Measurements from ENCODE around the gene DSCAML1.

DSCAML1 gene, protein sequence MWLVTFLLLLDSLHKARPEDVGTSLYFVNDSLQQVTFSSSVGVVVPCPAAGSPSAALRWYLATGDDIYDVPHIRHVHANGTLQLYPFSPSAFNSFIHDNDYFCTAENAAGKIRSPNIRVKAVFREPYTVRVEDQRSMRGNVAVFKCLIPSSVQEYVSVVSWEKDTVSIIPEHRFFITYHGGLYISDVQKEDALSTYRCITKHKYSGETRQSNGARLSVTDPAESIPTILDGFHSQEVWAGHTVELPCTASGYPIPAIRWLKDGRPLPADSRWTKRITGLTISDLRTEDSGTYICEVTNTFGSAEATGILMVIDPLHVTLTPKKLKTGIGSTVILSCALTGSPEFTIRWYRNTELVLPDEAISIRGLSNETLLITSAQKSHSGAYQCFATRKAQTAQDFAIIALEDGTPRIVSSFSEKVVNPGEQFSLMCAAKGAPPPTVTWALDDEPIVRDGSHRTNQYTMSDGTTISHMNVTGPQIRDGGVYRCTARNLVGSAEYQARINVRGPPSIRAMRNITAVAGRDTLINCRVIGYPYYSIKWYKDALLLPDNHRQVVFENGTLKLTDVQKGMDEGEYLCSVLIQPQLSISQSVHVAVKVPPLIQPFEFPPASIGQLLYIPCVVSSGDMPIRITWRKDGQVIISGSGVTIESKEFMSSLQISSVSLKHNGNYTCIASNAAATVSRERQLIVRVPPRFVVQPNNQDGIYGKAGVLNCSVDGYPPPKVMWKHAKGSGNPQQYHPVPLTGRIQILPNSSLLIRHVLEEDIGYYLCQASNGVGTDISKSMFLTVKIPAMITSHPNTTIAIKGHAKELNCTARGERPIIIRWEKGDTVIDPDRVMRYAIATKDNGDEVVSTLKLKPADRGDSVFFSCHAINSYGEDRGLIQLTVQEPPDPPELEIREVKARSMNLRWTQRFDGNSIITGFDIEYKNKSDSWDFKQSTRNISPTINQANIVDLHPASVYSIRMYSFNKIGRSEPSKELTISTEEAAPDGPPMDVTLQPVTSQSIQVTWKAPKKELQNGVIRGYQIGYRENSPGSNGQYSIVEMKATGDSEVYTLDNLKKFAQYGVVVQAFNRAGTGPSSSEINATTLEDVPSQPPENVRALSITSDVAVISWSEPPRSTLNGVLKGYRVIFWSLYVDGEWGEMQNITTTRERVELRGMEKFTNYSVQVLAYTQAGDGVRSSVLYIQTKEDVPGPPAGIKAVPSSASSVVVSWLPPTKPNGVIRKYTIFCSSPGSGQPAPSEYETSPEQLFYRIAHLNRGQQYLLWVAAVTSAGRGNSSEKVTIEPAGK (N-terminal part only)

DNA sequence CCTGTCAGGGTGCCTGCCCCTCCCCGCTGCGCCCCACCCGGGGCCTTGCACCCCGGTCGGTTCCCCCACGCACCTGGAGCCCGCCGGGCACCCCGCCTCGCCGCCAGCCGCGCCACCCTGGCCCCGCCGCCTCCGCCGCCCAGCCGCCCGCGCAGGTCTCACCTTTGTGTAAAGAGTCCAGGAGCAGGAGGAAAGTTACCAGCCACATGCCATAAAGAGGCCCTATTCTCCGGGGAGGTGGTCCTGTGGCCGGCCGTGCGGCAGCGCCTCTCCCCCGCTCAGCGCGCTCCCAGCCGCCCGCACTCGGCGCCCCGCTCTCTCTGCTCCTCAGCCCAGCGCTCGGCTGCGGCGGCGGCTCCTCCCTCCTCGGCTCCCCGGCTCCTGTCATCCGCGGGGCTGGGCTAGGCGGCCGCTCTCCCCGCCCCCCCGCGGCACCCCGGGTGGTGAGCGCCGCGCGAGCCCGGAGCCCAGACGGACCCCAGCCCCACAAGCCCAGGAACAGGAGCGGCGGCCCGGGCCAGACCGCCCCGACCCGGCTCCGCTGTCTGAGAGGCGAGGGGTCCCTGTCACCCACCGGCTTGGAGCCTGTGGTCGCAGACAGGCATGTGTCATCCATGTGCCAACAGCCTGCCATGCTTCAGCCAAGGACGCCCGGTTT, at the start of gene DSCAML1:
Gene DSCAML1, minus strand, starts transcription at position 345 of the 658 bp plus-strand sequence. Its CDS starts 137 bp downstream, at position 208.
- DNase-seq: peak; percentile 50

- peak; percentile 85 for DNase-seq
Observed at GRCh38 chr11:117843666-117844484, 46.9 kb upstream of the DSCAML1 start.

- no peak for DNase-seq
Observed at GRCh38 chr11:117842131-117842941, 45.3 kb upstream of the DSCAML1 start.

DNA sequence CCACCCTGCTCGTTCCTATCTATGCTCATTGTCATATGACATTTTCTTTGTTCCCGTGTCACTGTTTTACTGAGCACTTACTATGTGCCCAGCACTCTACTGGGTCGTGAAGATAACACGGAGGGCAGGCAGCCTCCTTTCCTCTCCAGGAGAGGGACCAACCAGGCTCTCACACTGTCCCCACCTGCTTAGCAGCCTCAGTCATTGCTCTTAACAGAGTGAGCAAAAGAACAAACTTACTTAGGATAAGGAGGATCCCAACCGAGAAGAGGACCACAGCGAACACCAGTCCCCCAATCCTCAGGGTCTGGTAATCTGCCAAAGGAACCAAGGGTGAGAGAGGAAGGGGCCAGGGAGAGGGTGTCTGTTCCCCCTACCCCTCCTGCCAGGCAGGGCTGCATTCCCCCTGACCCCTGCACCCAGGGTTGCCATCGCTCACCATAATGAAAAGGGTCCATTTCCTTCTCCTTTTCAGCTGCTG, 44.6 kb upstream of the DSCAML1 start:
- DNase-seq: no peak

DNA sequence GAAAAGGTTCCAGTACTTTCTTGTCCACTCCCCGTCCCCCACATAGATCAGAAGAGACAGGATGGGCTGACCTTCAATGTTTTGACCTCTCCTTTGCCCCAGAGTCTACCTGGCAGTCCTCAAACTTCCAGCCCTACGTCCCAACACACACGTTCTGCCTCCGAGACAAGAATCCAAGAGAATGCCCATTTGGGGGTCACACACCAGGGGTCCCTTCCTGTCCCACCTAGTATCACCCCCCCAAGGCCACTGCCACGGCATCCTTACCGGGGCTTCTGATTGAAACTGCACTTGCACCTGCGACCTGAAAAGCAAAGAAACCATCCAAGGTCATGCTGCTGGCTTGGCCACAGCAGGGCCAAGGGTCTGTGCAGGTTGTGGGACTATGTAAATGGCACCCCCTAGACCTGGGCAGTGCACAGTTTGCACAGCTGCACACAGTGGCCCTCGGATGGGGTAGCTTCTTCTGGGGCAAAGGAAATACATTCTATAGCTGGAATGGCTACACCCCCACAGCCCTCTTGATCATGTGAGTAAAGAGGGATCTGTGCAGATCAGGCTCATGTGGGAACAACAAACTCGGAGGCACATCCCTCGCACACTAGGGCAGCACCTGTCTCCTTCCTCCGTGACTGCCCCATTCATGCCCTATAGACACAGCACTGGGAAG, 44.0 kb upstream of the DSCAML1 start:
- DNase-seq: no peak

GRCh38 chr11:117839936-117840813, 43.2 kb upstream of the DSCAML1 start:
- DNase-seq: no peak

- DNase-seq: no peak
Observed at GRCh38 chr11:117839380-117839881, 42.4 kb upstream of the DSCAML1 start.

DNA sequence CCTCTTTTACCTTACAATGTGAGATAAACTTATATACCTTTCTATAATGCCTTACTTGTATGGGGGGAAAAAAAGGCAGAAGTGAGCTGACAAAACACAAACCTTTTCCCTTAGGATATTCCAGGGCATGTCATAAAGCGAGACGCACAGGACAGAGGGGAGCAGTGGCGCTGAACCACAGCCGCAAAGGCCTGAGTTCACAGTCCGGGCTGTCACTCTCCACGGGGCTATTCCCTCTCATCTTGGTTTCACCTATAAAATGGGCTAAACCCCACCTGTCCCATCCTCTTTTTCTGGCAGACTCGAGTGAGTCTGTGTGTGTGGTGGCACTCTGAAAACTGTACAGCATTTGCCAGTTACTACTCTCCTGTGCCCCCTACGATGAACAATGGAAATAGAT, 41.9 kb upstream of the DSCAML1 start:
- DNase-seq: no peak

- no peak for DNase-seq
Observed at GRCh38 chr11:117837791-117838190, 40.8 kb upstream of the DSCAML1 start.

GRCh38 chr11:117837070-117837776, 40.2 kb upstream of the DSCAML1 start:
- no peak for DNase-seq

DNA sequence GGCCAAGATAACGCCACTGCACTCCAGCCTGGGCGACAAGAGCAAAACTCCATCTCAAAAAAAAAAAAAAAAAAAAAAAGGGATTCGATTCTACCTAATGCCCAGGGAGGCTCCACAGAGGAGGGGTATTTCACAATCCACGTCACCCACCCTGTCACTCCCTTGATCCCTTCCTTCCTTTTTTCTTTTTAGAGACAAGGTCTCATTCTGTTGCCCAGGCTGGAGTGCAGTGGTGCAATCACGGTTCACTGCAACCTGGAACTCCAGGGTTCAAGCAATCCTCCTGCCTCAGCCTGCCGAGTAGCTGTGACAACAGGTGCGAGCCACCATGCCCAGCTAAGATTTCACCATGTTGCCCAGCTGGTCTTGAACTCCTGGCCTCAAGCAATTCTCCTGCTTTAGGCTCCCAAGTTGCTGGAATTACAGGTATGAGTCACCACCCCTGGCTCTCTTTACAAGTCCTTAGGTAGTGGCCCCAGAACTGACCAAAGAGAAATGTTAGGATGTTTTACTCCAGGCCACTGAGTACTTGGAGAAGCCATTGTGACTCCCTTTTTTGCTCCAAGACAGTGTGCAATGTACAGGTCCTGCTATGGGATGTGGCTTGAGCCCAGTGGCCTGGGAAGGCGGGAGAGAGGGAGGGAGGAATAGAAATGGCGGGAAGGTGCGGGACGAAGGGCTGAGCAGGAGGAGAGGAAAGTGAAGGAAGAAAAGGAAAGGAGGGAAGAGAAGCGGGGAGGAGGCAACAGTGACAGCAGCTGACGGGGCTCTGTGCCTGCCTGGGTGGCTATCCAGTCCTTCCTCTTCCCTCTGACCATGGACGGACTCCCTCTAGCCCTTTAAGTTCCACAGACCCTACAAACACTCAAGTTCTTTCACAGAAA, 39.3 kb upstream of the DSCAML1 start:
- no peak for DNase-seq

GRCh38 chr11:117835576-117835975, 38.6 kb upstream of the DSCAML1 start:
- no peak for DNase-seq

- no peak for DNase-seq
Observed at GRCh38 chr11:117834838-117835443, 37.9 kb upstream of the DSCAML1 start.

DNA sequence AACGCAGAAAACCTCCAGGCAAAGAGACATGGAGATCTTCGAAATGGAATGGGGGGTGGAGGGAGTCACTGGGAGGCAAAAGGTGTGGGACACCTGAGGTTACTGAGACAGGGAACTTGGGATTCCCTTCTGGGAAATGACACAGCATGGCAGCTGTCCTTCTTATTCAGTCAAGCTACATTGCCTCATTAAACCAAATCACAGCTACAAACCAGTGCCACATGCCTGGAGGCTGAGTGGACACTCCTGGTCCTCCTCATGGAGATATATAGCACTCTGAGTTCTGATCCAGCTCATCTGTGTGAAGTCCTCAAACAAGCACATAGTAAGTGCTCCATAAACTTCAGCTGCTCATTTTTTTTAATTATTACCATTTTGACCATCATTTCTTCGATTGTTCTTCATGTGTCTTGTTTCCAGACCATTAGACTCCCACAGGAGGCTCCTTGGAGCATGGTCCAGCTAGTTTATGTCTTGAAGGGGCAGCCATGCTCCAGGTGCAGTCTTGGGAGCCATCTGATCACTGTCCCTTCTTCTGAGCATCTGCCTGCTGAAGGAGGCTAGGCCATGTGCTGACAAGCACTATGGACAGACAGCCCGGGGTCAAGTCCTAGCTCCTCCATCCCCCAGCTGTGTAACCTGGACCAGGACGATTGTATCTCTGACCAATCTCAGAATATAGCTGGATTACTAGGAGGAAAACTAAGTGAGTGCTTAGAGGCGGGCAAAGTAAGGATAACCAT, 37.2 kb upstream of the DSCAML1 start:
- DNase-seq: no peak

DNA sequence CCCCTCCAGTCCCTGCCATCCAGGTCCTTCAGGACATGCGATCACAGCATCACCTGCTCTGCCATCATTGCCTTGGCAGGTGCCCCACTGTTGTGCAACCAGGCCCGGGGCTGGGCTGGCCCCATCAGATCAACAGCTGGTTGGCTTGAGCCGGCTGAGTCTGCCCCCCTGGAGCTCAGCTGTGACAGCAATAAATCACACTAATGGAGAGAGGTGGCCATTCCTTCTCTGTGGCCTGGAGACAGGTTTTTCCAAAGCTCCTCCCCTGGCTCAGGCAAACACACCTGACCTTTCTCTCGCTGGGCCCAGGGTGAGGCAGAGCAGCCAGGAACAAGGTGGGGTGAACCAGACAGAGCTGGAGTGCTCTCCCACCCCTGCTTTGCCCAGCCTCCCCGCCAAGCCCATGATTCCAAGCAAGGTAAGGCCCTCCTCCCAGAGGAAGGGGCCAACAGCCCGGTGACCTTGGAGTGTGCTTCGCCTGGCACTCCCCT, 36.4 kb upstream of the DSCAML1 start:
- no peak for DNase-seq
